HL-60 (cell line): ENCODE measurements around the gene CTNNA3.
"Not testable (repeated sequence)": the region's sequence is repeated elsewhere in the genome, so short reads cannot be mapped to it uniquely, and the experiment has no call there.

Source experiments
- DNase-seq, 2 experiments: peaks; one replicate each; pipeline ENCODE4 v3.0.0-alpha.2; 2010 to 2020; ENCODE audit warnings: low read depth in 1 of 2, low spot score in 1 of 2
- H3K27ac ChIP-seq: fragments of 250-450 bp; sonication (Bioruptor Pico); replicated peaks from 2 replicates; pipeline ENCODE4 v1.5.1; 2020; ENCODE audit warnings: mild to moderate bottlenecking, moderate library complexity
- H3K27me3 ChIP-seq: fragments of 250-450 bp; sonication (Bioruptor Pico); 2 replicates; pipeline ENCODE4 v1.5.1; 2021; ENCODE audit warnings: mild to moderate bottlenecking, moderate library complexity; ENCODE audit not compliant: insufficient read depth, poor library complexity, severe bottlenecking
- H3K4me3 ChIP-seq: replicated peaks from 2 replicates; pipeline ENCODE4 v1.5.1; 2011; ENCODE audit warnings: mild to moderate bottlenecking, control low read depth, low read length; ENCODE audit not compliant: insufficient read depth
- CTCF ChIP-seq: IDR thresholded peaks from one replicate; pipeline ENCODE4 v1.5.1; 2011; ENCODE audit warnings: low read length, control low read depth, inconsistent platforms; ENCODE audit not compliant: insufficient read depth
- GABPA ChIP-seq: IDR thresholded peaks from 2 replicates; pipeline ENCODE4 v1.6.1; 2012; ENCODE audit warnings: low read depth
- POLR2AphosphoS5 ChIP-seq: IDR thresholded peaks from 2 replicates; pipeline ENCODE4 v1.6.1; 2012; ENCODE audit warnings: low read depth
- REST ChIP-seq: IDR thresholded peaks from 2 replicates; pipeline ENCODE4 v1.6.1; 2012; ENCODE audit warnings: low read depth; ENCODE audit not compliant: insufficient replicate concordance
- SPI1 ChIP-seq: IDR thresholded peaks from 2 replicates; pipeline ENCODE4 v1.6.1; 2012; ENCODE audit warnings: low read depth, mild to moderate bottlenecking, borderline replicate concordance

CTNNA3 gene

GRCh38 chr10:66365686-66366085 lies 1330.3 kb downstream of the CTNNA3 start:
- no peaks in the 10 kb centered on the region for H3K27me3 ChIP-seq
- no peak overlapping the region for H3K27ac ChIP-seq
- TF ChIP-seq REST (no peak), SPI1 (no peak), POLR2AphosphoS5 (no peak), GABPA (no peak), CTCF (no peak)
- DNase-seq, result no peak
- H3K4me3 ChIP-seq, result no peak overlapping the region

- no peak for DNase-seq
- Histone ChIP-seq H3K4me3 (no peak overlapping the region), H3K27me3 (no peaks in the 10 kb centered on the region), H3K27ac (no peak overlapping the region)
- TF ChIP-seq POLR2AphosphoS5, result no peak
- TF ChIP-seq REST, result no peak
- TF ChIP-seq GABPA, result no peak
- no peak for TF ChIP-seq SPI1
- TF ChIP-seq CTCF, result no peak
Measured at GRCh38 chr10:66362522-66362921, 1333.5 kb downstream of the CTNNA3 start.

GRCh38 chr10:66353822-66354221 lies 1342.2 kb downstream of the CTNNA3 start:
- not testable (repeated sequence) for H3K27ac ChIP-seq, DNase-seq, H3K27me3 ChIP-seq, H3K4me3 ChIP-seq

- no peak for DNase-seq
- H3K4me3 ChIP-seq, result no peak overlapping the region
- no peak for TF ChIP-seq SPI1
- TF ChIP-seq CTCF, result no peak
- TF ChIP-seq GABPA, result no peak
- TF ChIP-seq REST, result no peak
- TF ChIP-seq POLR2AphosphoS5, result no peak
- no peak overlapping the region for H3K27ac ChIP-seq
- H3K27me3 ChIP-seq, result no peaks in the 10 kb centered on the region
Measured at GRCh38 chr10:66353422-66353821, 1342.6 kb downstream of the CTNNA3 start.
